Thymus (tissue), 11 donors: ENCODE data around the gene ADD1. TPM values are rescaled to one million over a fixed set of nuclear protein-coding genes. Genes with fewer than 3 reads are reported as not detected.

ENCODE experiments used
- DNase-seq, 9 donors: peaks; one replicate each; pipeline ENCODE4 v3.0.0-alpha.2; 2013; ENCODE audit warnings: low spot score in 9 of 9, low read depth in 6 of 9, missing footprints in 1 of 9
- H3K27ac ChIP-seq, 2 donors: one replicate each; pipeline ENCODE4 v1.5.1; 2013; ENCODE audit warnings: control low read depth in 1 of 2, low read depth in 1 of 2, low read length in 1 of 2, mild to moderate bottlenecking in 1 of 2, moderate library complexity in 1 of 2
- H3K27me3 ChIP-seq, 2 donors: one replicate each; pipeline ENCODE4 v1.5.1; 2013; ENCODE audit warnings: low read length in 1 of 2; ENCODE audit not compliant: control insufficient read depth in 2 of 2, insufficient read depth in 1 of 2
- H3K36me3 ChIP-seq, 2 donors: one replicate each; pipeline ENCODE4 v1.5.1; 2013; ENCODE audit warnings: low read length in 1 of 2, mild to moderate bottlenecking in 1 of 2, moderate library complexity in 1 of 2; ENCODE audit not compliant: control insufficient read depth in 2 of 2, insufficient read depth in 2 of 2
- H3K4me1 ChIP-seq, 2 donors: one replicate each; pipeline ENCODE4 v1.5.1; 2013; ENCODE audit warnings: low read length in 2 of 2; ENCODE audit not compliant: control insufficient read depth in 2 of 2, insufficient read depth in 2 of 2
- H3K4me3 ChIP-seq, 2 donors: one replicate each; pipeline ENCODE4 v1.5.1; 2013; ENCODE audit warnings: low read length in 2 of 2, control low read depth in 1 of 2, mild to moderate bottlenecking in 1 of 2
- H3K9me3 ChIP-seq, 2 donors: one replicate each; pipeline ENCODE4 v1.5.1; 2013; ENCODE audit warnings: low read length in 1 of 2, mild to moderate bottlenecking in 1 of 2; ENCODE audit not compliant: control insufficient read depth in 2 of 2, insufficient read depth in 1 of 2
- WGBS: extraction: QIAGEN DNeasy Blood & Tissue Kit; methylation state at CpG from one replicate; pipeline ENCODE4 v1.1.7; 2013; 5-methylcytosine and 5-hydroxymethylcytosine counted together
- polyA plus RNA-seq: library from polyadenylated mRNA; stranded (reverse); fragments of 200-250 nt; gene quantifications from one replicate; pipeline ENCODE4 v1.2.3, GENCODE V29; 2013
- total RNA-seq: library from RNA; stranded (reverse); fragments of 120-200 nt; gene quantifications from one replicate; pipeline ENCODE4 v1.2.4, GENCODE V29; 2013
- donor health status: healthy.

ADD1 gene
- total and polyA plus RNA-seq, 2 donors = 103 to 247 TPM

DNA sequence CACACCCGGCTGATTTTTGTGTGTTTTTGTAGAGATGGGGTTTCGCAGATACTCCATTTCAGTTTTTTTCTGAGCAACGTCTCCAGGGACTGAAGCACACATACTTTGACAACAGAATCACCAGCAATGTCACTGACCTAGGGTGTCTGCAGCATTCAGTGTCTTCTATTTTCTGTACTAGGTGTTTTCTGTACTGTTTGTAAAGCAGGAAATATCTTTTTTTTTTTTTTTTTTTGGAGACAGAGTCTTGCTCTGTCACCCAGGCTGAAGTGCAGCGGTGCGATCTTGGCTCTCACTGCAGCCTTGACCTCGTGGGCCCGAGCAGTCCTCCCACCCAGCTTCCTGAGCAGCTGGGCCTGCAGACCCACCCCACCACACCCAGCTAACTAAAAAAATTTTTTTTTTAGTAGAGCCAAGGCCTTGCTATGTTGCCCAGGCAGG, 8.9 kb downstream of the ADD1 start:
- 20% methylated on average over 7 of the region's 7 CpGs for WGBS
- Histone ChIP-seq H3K4me1 (peaks cover 10 to 15% of the 10 kb centered on the region in 2 donors), H3K27me3 (no peaks in the 10 kb centered on the region), H3K36me3 (peaks cover 7 to 15% of the 10 kb centered on the region in 2 donors), H3K9me3 (no peaks in the 10 kb centered on the region), H3K27ac (peak overlapping the region; percentile 4 to 30), H3K4me3 (no peak overlapping the region)
- DNase-seq = peak in 1 of 9 donors; percentile 45

DNA sequence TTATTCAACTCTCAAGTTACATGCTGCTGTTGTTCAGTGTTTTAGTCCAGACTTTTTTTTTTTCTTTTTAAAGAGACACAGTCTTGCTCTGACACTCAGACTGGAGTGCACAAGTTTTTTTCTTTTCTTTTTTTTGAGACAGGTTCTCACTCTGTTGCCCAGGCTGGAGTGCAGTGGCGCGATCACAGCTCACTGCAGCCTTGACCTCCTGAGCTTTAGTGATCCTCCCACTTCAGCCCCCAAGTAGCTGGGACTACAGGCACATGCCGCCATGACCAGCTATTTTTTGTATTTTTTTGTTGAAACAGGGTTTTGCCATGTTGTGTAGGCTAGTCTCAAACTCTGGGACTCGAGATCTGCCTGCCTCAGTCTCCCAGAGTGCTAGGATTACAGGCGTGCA, 11.9 kb downstream of the ADD1 start:
- DNase-seq = no peak
- Histone ChIP-seq H3K4me1 (peaks cover 7 to 15% of the 10 kb centered on the region in 2 donors), H3K36me3 (peaks cover 5 to 22% of the 10 kb centered on the region in 2 donors), H3K9me3 (no peaks in the 10 kb centered on the region), H3K27ac (no peak overlapping the region), H3K27me3 (no peaks in the 10 kb centered on the region), H3K4me3 (no peak overlapping the region)
- WGBS = 97% methylated on average over 5 of the region's 5 CpGs

DNA sequence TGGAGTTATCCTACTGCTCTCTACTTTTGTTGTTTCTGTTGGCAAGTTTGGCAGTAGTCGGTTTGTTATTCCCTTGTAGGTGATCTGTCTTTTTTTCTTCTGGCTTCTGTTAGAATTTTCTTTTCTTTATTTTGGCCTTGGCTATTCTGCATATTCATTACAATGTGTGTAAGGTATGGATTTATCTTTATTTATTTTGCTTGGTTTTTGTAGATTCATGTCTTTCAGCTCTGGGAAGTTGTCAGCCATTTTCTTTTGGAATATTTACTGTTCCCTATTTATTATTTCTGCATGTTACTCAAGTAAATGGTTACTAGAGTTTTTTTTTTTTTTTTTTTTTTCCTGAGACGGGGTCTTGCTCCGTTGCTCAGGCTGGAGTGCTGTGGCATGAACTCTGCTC, 12.6 kb downstream of the ADD1 start:
- Histone ChIP-seq H3K4me1 (peaks cover 8 to 12% of the 10 kb centered on the region in 2 donors), H3K27me3 (no peaks in the 10 kb centered on the region), H3K27ac (no peak overlapping the region), H3K36me3 (peaks cover 5 to 22% of the 10 kb centered on the region in 2 donors), H3K9me3 (no peaks in the 10 kb centered on the region), H3K4me3 (no peak overlapping the region)
- DNase-seq = no peak
- WGBS = 97% methylated on average over 3 of the region's 3 CpGs

DNA sequence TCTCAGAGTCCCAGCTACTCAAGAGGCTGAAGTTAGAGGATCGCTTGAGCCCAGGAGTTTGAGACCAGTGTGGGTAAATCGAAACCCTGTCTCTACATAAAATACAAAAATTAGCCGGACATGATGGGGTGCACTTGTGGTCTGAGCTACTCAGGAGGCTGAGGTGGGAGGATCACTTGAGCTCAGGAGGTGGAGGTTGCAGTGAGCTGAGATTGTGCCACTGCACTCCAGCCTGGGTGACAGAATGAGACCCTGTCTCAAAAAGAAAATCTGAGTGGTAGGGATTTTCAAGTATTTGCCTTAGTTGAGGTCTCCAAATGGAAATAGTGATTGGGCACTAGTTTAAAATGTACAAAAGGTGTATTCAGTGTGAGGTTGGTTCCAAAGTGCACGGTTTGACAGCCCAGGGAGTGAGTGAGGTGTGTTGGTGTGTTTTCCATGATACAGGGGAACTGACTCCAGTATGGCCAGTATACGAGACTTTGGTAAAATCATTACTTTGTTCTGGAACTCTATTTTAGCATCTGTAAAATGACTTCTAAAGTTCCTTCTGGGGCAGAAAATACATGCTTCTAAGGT, 13.8 kb downstream of the ADD1 start:
- Histone ChIP-seq H3K4me1 (peaks cover 7 to 9% of the 10 kb centered on the region in 2 donors), H3K9me3 (no peaks in the 10 kb centered on the region), H3K27me3 (no peaks in the 10 kb centered on the region), H3K4me3 (no peak overlapping the region), H3K36me3 (peaks cover 5 to 22% of the 10 kb centered on the region in 2 donors), H3K27ac (no peak overlapping the region)
- no peak for DNase-seq
- WGBS = 98% methylated on average over 5 of the region's 5 CpGs

GRCh38 chr4:2858451-2859217, 15.0 kb downstream of the ADD1 start:
- H3K27me3 ChIP-seq = no peaks in the 10 kb centered on the region
- H3K4me3 ChIP-seq = no peak overlapping the region
- DNase-seq = no peak
- no peaks in the 10 kb centered on the region for H3K9me3 ChIP-seq
- H3K4me1 ChIP-seq = peaks cover 0 to 4% of the 10 kb centered on the region in 2 donors
- WGBS = 95% methylated on average over 7 of the region's 7 CpGs
- no peak overlapping the region for H3K27ac ChIP-seq
- H3K36me3 ChIP-seq = peaks cover 3 to 21% of the 10 kb centered on the region in 2 donors

DNA sequence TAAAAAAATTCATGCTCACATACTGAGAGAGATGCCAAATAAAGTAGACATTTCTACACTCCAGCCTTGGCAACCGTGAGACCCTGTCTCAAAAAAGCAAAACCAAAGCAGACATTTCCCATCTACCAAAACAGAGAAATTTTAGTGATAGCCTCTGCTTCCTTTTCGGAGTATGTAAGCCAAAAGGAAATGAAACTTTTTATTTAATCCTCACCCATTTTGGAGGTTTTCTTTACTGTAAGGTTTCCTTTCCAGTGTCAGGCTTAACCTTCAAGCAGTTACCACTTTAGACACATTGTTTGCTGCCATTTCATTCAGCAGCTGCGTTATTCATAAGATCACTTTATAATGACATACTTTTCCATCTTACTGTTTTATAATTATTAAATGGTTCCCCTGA, 15.9 kb downstream of the ADD1 start:
- Histone ChIP-seq H3K4me3 (no peak overlapping the region), H3K27ac (no peak overlapping the region), H3K36me3 (peaks cover 0 to 13% of the 10 kb centered on the region in 2 donors)

GRCh38 chr4:2860391-2861348, 17.0 kb downstream of the ADD1 start:
- no peaks in the 10 kb centered on the region for H3K27me3 ChIP-seq
- H3K4me1 ChIP-seq = peaks cover 3 to 4% of the 10 kb centered on the region in 2 donors
- H3K4me3 ChIP-seq = no peak overlapping the region
- H3K9me3 ChIP-seq = no peaks in the 10 kb centered on the region
- peaks cover 0 to 9% of the 10 kb centered on the region in 2 donors for H3K36me3 ChIP-seq
- H3K27ac ChIP-seq = no peak overlapping the region
- 88% methylated on average over 6 of the region's 6 CpGs for WGBS
- no peak for DNase-seq

More for the DNA sequence above, 15.9 kb downstream of the ADD1 start:
- Histone ChIP-seq H3K27me3 (no peaks in the 10 kb centered on the region), H3K4me1 (peaks cover 1 to 4% of the 10 kb centered on the region in 2 donors), H3K9me3 (no peaks in the 10 kb centered on the region)
- no peak for DNase-seq
- 63% methylated on average over 3 of the region's 3 CpGs for WGBS

GRCh38 chr4:2861631-2862436, 18.2 kb downstream of the ADD1 start:
- 96% methylated on average over 4 of the region's 4 CpGs for WGBS
- Histone ChIP-seq H3K27me3 (no peaks in the 10 kb centered on the region), H3K9me3 (no peaks in the 10 kb centered on the region), H3K27ac (peak overlapping the region in 1 of 2 donors; percentile 42), H3K4me1 (peaks cover 3 to 4% of the 10 kb centered on the region in 2 donors), H3K4me3 (no peak overlapping the region), H3K36me3 (peaks cover 0 to 9% of the 10 kb centered on the region in 2 donors)
- DNase-seq = no peak
